Measurements from ENCODE around the gene S1PR4. TPM values are rescaled to one million over a fixed set of nuclear protein-coding genes. Genes with fewer than 3 reads are reported as not detected.

The S1PR4 gene
- polyA plus RNA-seq, 1 experiment = not detected

- ChIA-PET CTCF (no interaction called here), POLR2A (no interaction called here)
- H3K4me3 ChIP-seq (ENCODE audit: low read depth, low read length) = no peak overlapping the region
- TF ChIP-seq, protein P1, sequence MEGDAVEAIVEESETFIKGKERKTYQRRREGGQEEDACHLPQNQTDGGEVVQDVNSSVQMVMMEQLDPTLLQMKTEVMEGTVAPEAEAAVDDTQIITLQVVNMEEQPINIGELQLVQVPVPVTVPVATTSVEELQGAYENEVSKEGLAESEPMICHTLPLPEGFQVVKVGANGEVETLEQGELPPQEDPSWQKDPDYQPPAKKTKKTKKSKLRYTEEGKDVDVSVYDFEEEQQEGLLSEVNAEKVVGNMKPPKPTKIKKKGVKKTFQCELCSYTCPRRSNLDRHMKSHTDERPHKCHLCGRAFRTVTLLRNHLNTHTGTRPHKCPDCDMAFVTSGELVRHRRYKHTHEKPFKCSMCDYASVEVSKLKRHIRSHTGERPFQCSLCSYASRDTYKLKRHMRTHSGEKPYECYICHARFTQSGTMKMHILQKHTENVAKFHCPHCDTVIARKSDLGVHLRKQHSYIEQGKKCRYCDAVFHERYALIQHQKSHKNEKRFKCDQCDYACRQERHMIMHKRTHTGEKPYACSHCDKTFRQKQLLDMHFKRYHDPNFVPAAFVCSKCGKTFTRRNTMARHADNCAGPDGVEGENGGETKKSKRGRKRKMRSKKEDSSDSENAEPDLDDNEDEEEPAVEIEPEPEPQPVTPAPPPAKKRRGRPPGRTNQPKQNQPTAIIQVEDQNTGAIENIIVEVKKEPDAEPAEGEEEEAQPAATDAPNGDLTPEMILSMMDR (IDR thresholded peaks at IDR 0.05; ENCODE audit: insufficient read depth, low read depth, low read length) = no peak
- DNase-seq (ENCODE audit: low read depth) = no peak
- H3K36me3 ChIP-seq (ENCODE audit: control insufficient read depth, insufficient read depth, low read length) = peaks cover 10% of the 10 kb centered on the region
- H3K27me3 ChIP-seq (ENCODE audit: control insufficient read depth, insufficient read depth, low read length) = no peaks in the 10 kb centered on the region
Observed at GRCh38 chr19:3194106-3195087, 15.8 kb downstream of the S1PR4 start.

DNA sequence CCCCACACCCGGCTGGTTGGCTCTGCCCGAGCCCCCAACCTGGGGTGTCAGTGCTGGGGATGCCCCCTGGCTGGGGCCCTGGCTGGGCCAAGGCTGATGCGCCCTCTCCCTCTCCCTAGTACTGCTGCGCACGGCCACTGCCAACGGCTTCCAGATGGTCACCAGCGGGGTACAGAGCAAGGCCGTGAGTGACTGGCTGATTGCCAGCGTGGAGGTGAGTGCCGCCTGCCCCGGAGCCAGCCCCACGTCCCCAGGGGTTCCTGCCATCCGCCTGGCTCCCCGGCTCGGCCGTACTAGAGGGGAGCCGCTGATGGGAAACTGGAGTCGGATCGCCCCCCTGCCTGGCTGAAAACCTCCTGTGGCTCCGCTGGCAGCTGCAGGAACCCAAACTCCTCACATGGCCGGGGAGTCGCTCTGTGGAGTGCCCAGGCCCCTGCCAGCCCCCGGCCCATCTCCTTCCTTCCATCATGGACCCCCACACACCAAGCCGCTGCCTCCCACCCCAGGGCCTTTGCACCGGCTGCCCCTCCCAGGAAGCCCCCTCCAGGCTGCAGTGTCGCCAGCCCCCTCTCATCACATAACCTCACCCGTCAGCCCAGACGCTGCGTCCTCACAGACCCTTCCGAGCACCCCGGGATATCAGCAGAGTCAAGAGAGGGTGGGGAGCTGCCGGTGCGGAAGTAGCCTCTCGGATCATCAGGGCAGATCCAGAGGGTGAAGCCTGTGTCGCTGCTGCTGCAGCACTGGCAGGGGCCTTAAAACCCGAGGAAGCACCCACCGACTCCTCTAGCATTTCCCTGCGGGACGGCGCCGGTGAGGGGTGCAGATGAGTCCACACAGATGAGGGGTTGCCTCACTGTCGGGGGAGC is 17.7 kb downstream of the S1PR4 start:
- Histone ChIP-seq H3K27me3 (ENCODE audit: control insufficient read depth, insufficient read depth, low read length) (no peaks in the 10 kb centered on the region), H3K4me3 (ENCODE audit: low read depth, low read length) (no peak overlapping the region), H3K36me3 (ENCODE audit: control insufficient read depth, insufficient read depth, low read length) (peaks cover 12% of the 10 kb centered on the region)
- no peak for DNase-seq (ENCODE audit: low read depth)
- CTCF ChIA-PET = no interaction called here
- POLR2A ChIA-PET = no interaction called here
- TF ChIP-seq, protein P1 (IDR thresholded peaks at IDR 0.05; ENCODE audit: insufficient read depth, low read depth, low read length) = no peak

DNA sequence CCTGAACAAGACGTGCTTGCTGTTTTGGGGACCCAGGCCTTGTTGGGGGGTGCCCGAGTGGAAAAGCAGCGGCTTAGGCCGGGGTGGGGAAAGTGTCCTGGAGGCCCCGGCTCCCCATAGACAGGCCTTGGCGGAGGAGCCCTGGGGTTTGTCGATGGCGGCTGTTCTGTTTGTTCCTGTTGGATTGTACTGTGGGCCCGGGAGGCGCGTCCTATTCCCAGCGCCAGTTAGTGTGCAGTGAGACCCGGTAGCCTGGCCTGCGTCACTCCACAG is 18.3 kb downstream of the S1PR4 start:
- TF ChIP-seq, protein P1 (IDR thresholded peaks at IDR 0.05; ENCODE audit: insufficient read depth, low read depth, low read length) = no peak
- Histone ChIP-seq H3K36me3 (ENCODE audit: control insufficient read depth, insufficient read depth, low read length) (peaks cover 12% of the 10 kb centered on the region), H3K4me3 (ENCODE audit: low read depth, low read length) (no peak overlapping the region), H3K27me3 (ENCODE audit: control insufficient read depth, insufficient read depth, low read length) (no peaks in the 10 kb centered on the region)
- no peak for DNase-seq (ENCODE audit: low read depth)
- POLR2A ChIA-PET = no interaction called here
- CTCF ChIA-PET = no interaction called here

DNA sequence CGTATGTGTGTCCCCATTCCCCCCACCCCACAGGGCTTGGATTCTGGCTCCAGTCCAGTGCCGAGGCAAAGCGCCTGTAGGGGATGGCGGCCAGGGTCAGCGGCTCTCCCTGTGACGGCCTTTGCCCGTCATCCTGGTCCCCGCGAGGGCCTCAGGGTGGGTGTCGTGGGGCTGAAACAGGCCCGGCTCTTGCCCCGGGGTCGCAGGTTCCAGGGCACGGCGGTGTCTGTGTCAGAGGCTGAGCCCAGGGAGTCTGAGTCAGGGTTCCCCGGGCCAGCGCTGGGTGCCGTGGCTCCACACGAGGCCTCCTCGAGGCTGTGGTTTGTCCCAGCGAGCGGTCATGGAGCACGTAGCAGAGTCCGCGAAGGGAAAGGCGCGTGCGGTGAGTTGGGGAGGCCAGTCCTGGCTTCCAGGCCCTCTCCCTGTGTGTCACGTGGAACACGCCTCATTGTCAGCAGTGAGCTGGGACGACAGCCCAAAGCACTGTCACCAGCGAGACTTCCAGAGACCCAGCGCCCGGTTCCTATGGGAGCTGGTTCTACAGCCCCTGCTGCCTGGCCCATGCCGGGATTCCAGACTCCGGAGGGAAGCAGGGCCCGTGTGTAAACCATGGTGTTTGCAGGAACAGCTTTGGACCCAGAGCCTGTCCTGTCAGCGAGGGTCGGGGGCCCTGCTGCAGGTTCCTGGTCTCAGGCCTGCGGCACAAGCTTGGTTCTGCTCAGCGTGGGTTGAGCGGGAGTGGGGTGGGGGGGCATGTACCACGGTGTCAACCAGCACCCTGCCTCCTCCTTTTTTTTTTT is 20.5 kb downstream of the S1PR4 start:
- POLR2A ChIA-PET = no interaction called here
- H3K36me3 ChIP-seq (ENCODE audit: control insufficient read depth, insufficient read depth, low read length) = peaks cover 12% of the 10 kb centered on the region
- TF ChIP-seq, protein P1 (IDR thresholded peaks at IDR 0.05; ENCODE audit: insufficient read depth, low read depth, low read length) = no peak
- CTCF ChIA-PET = interaction anchor here (1.0 kb wide), 1 partner anchor 21 kb away, joined by 3 read pairs; no protein-coding TSS in a partner anchor
- DNase-seq (ENCODE audit: low read depth) = no peak
- no peaks in the 10 kb centered on the region for H3K27me3 ChIP-seq (ENCODE audit: control insufficient read depth, insufficient read depth, low read length)
- no peak overlapping the region for H3K4me3 ChIP-seq (ENCODE audit: low read depth, low read length)
